ENCODE measurements around the gene OR2A2.
"Not testable (repeated sequence)": the region's sequence is repeated elsewhere in the genome, so short reads cannot be mapped to it uniquely, and the experiment has no call there.

The OR2A2 gene

DNA sequence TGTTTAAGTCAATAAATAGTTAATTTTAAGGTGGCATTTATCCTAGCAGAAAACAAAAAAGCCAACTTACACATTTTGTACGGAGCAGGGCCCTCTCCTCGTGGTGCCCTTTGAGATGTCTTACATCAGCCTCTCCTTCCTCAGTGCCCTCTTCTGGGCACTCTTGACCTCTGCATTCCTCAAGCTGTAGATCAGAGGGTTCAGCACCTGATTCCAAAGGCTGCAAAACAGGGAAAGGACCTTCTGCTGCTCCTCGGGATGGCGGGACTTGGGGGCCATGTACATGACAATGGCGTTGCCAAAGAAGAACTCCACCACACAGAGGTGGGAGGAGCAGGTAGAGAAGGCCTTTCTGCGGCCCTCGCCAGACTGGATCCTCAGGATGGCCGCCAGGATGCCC, 9.0 kb downstream of the OR2A2 start:
- Histone ChIP-seq H3K36me3 (ENCODE audit: insufficient read depth, insufficient read length, low read length) (no peaks in the 10 kb centered on the region), H3K27me3 (ENCODE audit: insufficient read depth, insufficient read length) (no peaks in the 10 kb centered on the region), H3K4me3 (ENCODE audit: insufficient read length, low read depth) (no peak overlapping the region), H3K9ac (ENCODE audit: insufficient read length, low read depth) (no peak overlapping the region), H3K4me1 (ENCODE audit: insufficient read depth, insufficient read length) (peaks cover 3% of the 10 kb centered on the region), H3K9me3 (ENCODE audit: insufficient read depth, low read length) (no peaks in the 10 kb centered on the region)
- TF ChIP-seq ZNF274 (IDR thresholded peaks at IDR 0.05; ENCODE audit: low read depth, low read length) (no peak), YY1 (IDR thresholded peaks at IDR 0.05; ENCODE audit: insufficient read depth, insufficient read length) (no peak), SUZ12 (IDR thresholded peaks at IDR 0.05; ENCODE audit: extremely low read depth, insufficient read depth, insufficient read length) (no peak)
- peak; percentile 25 for DNase-seq (ENCODE audit: low read depth, low spot score)

DNA sequence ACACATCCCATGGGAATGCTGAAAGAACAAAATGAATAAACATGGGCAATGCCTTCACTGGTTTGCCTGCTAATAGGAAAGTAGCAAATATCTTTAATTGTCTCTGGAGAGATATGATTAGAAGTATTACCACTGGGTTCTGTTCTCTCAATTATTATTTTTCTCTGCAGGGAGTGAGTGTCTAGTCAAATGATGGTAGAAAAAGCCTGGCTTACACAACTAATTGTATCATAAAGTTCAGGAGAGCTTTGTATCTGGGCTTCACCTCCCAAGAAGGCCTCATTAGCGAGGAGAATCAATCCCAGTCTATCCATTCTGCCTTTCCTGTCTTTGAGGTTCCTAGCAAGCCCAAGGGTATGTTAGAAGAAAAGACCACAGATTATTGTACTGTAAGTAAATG, 13.5 kb downstream of the OR2A2 start, which contains the start of gene OR2A14:
Gene OR2A14 (plus strand): TSS at position 301 of the 400 bp plus-strand sequence. CDS start 5,937 bp downstream, outside the sequence.
- peaks cover 3% of the 10 kb centered on the region for H3K4me1 ChIP-seq (ENCODE audit: insufficient read depth, insufficient read length)
- no peaks in the 10 kb centered on the region for H3K9me3 ChIP-seq (ENCODE audit: insufficient read depth, low read length)
- no peak within 1 kb of the TSS for H3K9ac ChIP-seq (ENCODE audit: insufficient read length, low read depth)
- H3K27me3 ChIP-seq (ENCODE audit: insufficient read depth, insufficient read length): no peaks in the 10 kb centered on the region
- H3K4me3 ChIP-seq (ENCODE audit: insufficient read length, low read depth): no peak within 1 kb of the TSS
- no peak for TF ChIP-seq ZNF274 (IDR thresholded peaks at IDR 0.05; ENCODE audit: low read depth, low read length)
- no peak for TF ChIP-seq SUZ12 (IDR thresholded peaks at IDR 0.05; ENCODE audit: extremely low read depth, insufficient read depth, insufficient read length)
- no peak for TF ChIP-seq YY1 (IDR thresholded peaks at IDR 0.05; ENCODE audit: insufficient read depth, insufficient read length)
- no peak for DNase-seq (ENCODE audit: low read depth, low spot score)
- H3K36me3 ChIP-seq (ENCODE audit: insufficient read depth, insufficient read length, low read length): no peaks in the 10 kb centered on the region

DNA sequence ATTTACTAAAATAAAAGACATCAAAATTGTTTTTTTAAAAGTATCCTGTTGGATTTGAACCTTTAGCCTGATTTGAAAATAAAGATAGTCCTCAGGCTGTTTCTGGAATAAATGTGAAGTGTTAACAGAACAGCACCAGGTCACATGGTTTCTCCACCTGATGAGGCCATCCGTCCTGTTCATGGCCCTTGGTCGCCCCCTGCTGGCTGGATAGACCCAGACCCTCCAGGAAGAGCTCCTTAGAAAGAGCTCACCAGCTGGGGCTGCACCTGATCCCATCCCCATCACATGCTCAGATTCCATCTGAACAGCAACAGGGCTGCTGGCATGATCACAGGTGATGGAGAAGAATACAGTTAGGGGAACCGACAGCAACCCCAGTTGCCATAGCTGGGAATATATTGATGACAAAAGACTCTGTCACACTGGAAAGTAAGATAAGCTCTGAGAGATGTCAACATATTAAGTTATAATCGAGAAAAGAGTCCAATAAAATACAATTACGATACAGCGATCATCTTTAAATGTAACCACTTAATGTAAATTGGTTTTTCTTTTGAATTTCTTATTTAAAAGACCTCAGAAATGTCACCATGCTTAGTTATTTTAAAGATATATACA, 18.4 kb downstream of the OR2A2 start:
- no peaks in the 10 kb centered on the region for H3K4me1 ChIP-seq (ENCODE audit: insufficient read depth, insufficient read length)
- peak; percentile 92 for DNase-seq (ENCODE audit: low read depth, low spot score)
- TF ChIP-seq SUZ12 (IDR thresholded peaks at IDR 0.05; ENCODE audit: extremely low read depth, insufficient read depth, insufficient read length): no peak
- no peak overlapping the region for H3K9ac ChIP-seq (ENCODE audit: insufficient read length, low read depth)
- H3K27me3 ChIP-seq (ENCODE audit: insufficient read depth, insufficient read length): no peaks in the 10 kb centered on the region
- no peaks in the 10 kb centered on the region for H3K9me3 ChIP-seq (ENCODE audit: insufficient read depth, low read length)
- no peaks in the 10 kb centered on the region for H3K36me3 ChIP-seq (ENCODE audit: insufficient read depth, insufficient read length, low read length)
- no peak overlapping the region for H3K4me3 ChIP-seq (ENCODE audit: insufficient read length, low read depth)

DNA sequence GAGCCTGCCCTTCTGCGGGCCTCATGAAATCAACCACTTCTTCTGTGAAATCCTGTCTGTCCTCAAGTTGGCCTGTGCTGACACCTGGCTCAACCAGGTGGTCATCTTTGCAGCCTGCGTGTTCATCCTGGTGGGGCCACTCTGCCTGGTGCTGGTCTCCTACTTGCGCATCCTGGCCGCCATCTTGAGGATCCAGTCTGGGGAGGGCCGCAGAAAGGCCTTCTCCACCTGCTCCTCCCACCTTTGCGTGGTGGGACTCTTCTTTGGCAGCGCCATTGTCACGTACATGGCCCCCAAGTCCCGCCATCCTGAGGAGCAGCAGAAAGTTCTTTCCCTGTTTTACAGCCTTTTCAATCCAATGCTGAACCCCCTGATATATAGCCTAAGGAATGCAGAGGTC, 20.2 kb downstream of the OR2A2 start:
- not testable (repeated sequence) for DNase-seq (ENCODE audit: low read depth, low spot score); H3K9me3 ChIP-seq (ENCODE audit: insufficient read depth, low read length); H3K4me1 ChIP-seq (ENCODE audit: insufficient read depth, insufficient read length)

DNA sequence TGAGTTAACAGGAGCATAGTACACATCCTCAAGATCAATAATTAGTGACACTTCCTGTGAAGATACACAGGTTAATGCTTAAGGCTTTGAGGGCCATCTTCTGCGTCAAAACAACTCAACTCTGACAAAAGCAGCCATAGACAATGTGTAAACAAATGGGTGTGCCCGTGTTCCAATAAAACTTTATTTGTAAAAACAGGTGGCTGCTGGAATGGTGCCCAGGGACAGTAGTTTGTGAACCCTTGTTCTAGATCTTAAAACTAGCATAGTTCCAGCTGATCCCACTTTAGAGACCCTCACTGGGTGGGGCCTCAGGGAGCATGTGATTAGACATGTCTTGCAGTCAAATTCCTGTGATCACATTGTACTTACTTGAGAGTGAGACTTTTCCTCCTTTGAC, 21.3 kb downstream of the OR2A2 start:
- TF ChIP-seq ZNF274 (IDR thresholded peaks at IDR 0.05; ENCODE audit: low read depth, low read length): no peak
- no peak for TF ChIP-seq YY1 (IDR thresholded peaks at IDR 0.05; ENCODE audit: insufficient read depth, insufficient read length)
- TF ChIP-seq SUZ12 (IDR thresholded peaks at IDR 0.05; ENCODE audit: extremely low read depth, insufficient read depth, insufficient read length): no peak
- Histone ChIP-seq H3K36me3 (ENCODE audit: insufficient read depth, insufficient read length, low read length) (no peaks in the 10 kb centered on the region), H3K4me3 (ENCODE audit: insufficient read length, low read depth) (no peak overlapping the region), H3K4me1 (ENCODE audit: insufficient read depth, insufficient read length) (no peaks in the 10 kb centered on the region), H3K27me3 (ENCODE audit: insufficient read depth, insufficient read length) (no peaks in the 10 kb centered on the region), H3K9ac (ENCODE audit: insufficient read length, low read depth) (no peak overlapping the region), H3K9me3 (ENCODE audit: insufficient read depth, low read length) (no peaks in the 10 kb centered on the region)
- DNase-seq (ENCODE audit: low read depth, low spot score): no peak

More for the DNA sequence above, 20.2 kb downstream of the OR2A2 start:
- H3K9ac ChIP-seq (ENCODE audit: insufficient read length, low read depth); H3K4me3 ChIP-seq (ENCODE audit: insufficient read length, low read depth); H3K36me3 ChIP-seq (ENCODE audit: insufficient read depth, insufficient read length, low read length); H3K27me3 ChIP-seq (ENCODE audit: insufficient read depth, insufficient read length): not testable (repeated sequence)

DNA sequence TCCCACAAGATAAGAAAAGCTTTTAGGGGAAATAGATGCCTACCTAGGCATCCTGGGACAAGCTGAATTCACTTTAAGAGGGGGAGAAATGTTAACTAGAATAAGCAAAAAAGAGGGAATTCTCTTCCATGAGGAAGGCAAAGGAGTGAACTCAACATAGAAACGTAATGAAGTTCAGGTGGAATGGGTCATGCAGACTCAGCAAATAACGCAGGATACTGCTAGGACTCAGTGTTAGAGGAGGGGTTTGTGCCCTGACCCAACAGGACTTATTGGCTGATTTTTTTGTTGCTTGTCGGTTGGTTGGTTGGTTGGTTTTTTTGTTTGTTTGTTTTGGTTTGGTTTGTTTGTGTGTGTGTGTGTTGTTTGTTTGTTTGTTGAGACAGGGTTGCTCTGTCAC, 22.9 kb downstream of the OR2A2 start:
- Histone ChIP-seq H3K27me3 (ENCODE audit: insufficient read depth, insufficient read length) (no peaks in the 10 kb centered on the region), H3K9me3 (ENCODE audit: insufficient read depth, low read length) (no peaks in the 10 kb centered on the region), H3K9ac (ENCODE audit: insufficient read length, low read depth) (no peak overlapping the region), H3K4me1 (ENCODE audit: insufficient read depth, insufficient read length) (no peaks in the 10 kb centered on the region), H3K4me3 (ENCODE audit: insufficient read length, low read depth) (no peak overlapping the region), H3K36me3 (ENCODE audit: insufficient read depth, insufficient read length, low read length) (no peaks in the 10 kb centered on the region)
- no peak for DNase-seq (ENCODE audit: low read depth, low spot score)
- TF ChIP-seq YY1 (IDR thresholded peaks at IDR 0.05; ENCODE audit: insufficient read depth, insufficient read length): no peak
- no peak for TF ChIP-seq SUZ12 (IDR thresholded peaks at IDR 0.05; ENCODE audit: extremely low read depth, insufficient read depth, insufficient read length)
- TF ChIP-seq ZNF274 (IDR thresholded peaks at IDR 0.05; ENCODE audit: low read depth, low read length): no peak

DNA sequence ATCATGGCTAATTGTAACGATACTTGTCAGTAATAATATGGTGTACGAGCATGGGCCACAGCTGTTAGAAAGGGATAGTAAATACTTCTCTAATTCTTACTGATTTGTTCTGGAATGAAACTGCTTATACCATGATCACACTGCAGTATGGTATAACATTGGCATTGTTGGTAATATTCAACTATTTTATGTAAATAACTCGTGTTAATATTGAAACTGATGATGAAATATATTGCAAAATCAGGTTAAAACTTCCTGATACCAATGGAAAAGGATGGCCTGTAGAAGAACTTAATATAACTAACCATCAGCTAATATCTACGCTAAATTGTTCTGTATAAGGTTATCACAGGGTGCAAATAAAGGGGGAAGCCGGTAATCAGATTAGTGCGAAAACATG, 23.9 kb downstream of the OR2A2 start:
- H3K36me3 ChIP-seq (ENCODE audit: insufficient read depth, insufficient read length, low read length): no peaks in the 10 kb centered on the region
- no peak for TF ChIP-seq YY1 (IDR thresholded peaks at IDR 0.05; ENCODE audit: insufficient read depth, insufficient read length)
- no peak for TF ChIP-seq SUZ12 (IDR thresholded peaks at IDR 0.05; ENCODE audit: extremely low read depth, insufficient read depth, insufficient read length)
- no peak for TF ChIP-seq ZNF274 (IDR thresholded peaks at IDR 0.05; ENCODE audit: low read depth, low read length)
- H3K9me3 ChIP-seq (ENCODE audit: insufficient read depth, low read length): no peaks in the 10 kb centered on the region
- H3K4me1 ChIP-seq (ENCODE audit: insufficient read depth, insufficient read length): no peaks in the 10 kb centered on the region
- H3K4me3 ChIP-seq (ENCODE audit: insufficient read length, low read depth): no peak overlapping the region
- H3K27me3 ChIP-seq (ENCODE audit: insufficient read depth, insufficient read length): no peaks in the 10 kb centered on the region
- no peak overlapping the region for H3K9ac ChIP-seq (ENCODE audit: insufficient read length, low read depth)
- DNase-seq (ENCODE audit: low read depth, low spot score): no peak

DNA sequence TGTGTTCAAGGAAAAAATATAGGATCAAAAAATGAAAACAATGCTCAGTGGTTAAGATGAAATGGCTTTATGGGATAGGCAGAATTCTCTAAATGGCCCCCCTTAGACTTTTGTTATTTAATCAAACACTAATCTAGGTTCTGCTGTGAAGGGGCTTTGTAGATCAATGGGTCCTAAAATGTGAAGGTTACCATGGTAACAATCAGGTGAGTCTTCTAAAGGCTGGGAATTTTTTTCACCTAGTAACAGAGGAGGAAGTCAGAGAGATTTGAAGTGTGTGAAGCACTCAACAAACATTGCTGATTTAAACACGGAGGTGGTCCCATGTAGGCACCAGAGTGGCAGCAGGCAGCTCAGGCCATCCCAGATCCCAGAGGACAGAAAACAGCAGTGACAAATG, 24.7 kb downstream of the OR2A2 start:
- H3K9ac ChIP-seq (ENCODE audit: insufficient read length, low read depth): no peak overlapping the region
- H3K36me3 ChIP-seq (ENCODE audit: insufficient read depth, insufficient read length, low read length): no peaks in the 10 kb centered on the region
- no peak for DNase-seq (ENCODE audit: low read depth, low spot score)
- H3K27me3 ChIP-seq (ENCODE audit: insufficient read depth, insufficient read length): no peaks in the 10 kb centered on the region
- H3K9me3 ChIP-seq (ENCODE audit: insufficient read depth, low read length): no peaks in the 10 kb centered on the region
- no peaks in the 10 kb centered on the region for H3K4me1 ChIP-seq (ENCODE audit: insufficient read depth, insufficient read length)
- H3K4me3 ChIP-seq (ENCODE audit: insufficient read length, low read depth): no peak overlapping the region
- TF ChIP-seq YY1 (IDR thresholded peaks at IDR 0.05; ENCODE audit: insufficient read depth, insufficient read length): no peak
- TF ChIP-seq ZNF274 (IDR thresholded peaks at IDR 0.05; ENCODE audit: low read depth, low read length): no peak
- no peak for TF ChIP-seq SUZ12 (IDR thresholded peaks at IDR 0.05; ENCODE audit: extremely low read depth, insufficient read depth, insufficient read length)

All from NT2/D1 (cell line).